ENCODE data around the gene NRGN.
A peak's percentile ranks its signal among the peaks of the same experiment; 100 is the strongest.

Gene NRGN

DNA sequence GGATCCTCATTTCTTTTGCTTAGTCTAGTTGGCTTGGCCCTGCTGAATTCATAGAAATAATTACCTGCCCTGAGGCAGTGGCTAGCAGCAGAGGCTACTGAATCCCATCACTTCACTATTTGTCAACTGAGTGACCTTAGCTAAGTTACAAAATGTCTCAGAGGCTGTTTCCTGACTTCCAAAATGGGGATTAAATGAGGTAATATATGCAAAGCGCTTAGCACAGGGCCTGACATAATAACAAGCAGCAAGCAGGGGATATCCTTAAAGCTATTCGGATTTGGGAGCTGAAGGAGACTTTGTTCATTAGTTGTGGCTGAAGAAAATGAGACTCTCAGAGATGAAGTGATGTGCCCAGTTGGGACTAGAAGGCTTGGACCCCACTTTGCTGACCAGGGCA lies 2.8 kb downstream of the NRGN start:
- no peak for DNase-seq

- DNase-seq = no peak
Measured at GRCh38 chr11:124743050-124743449, 3.3 kb downstream of the NRGN start.

DNA sequence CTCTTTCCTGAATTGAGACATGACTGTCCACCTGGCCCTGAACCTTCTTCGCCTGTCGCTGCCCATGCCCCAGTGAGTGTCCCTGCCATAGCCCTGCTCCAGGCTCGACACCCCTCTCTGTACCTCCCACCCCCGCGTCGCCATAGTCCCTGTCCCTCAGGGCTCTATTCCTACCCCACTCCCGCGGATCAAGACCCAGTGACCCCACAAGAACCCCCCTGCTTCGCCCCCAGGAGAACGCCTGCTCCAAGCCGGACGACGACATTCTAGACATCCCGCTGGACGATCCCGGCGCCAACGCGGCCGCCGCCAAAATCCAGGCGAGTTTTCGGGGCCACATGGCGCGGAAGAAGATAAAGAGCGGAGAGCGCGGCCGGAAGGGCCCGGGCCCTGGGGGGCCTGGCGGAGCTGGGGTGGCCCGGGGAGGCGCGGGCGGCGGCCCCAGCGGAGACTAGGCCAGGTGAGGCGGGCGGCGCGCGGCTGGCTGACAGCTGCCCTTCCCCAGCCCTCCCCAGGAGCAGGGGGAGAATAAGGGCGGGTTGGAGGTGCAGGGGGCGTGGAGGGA lies 5.6 kb downstream of the NRGN start:
- DNase-seq = no peak

GRCh38 chr11:124745835-124746620 lies 6.3 kb downstream of the NRGN start:
- no peak for DNase-seq

- DNase-seq = no peak
Measured at GRCh38 chr11:124746621-124747243, 7.0 kb downstream of the NRGN start.

DNA sequence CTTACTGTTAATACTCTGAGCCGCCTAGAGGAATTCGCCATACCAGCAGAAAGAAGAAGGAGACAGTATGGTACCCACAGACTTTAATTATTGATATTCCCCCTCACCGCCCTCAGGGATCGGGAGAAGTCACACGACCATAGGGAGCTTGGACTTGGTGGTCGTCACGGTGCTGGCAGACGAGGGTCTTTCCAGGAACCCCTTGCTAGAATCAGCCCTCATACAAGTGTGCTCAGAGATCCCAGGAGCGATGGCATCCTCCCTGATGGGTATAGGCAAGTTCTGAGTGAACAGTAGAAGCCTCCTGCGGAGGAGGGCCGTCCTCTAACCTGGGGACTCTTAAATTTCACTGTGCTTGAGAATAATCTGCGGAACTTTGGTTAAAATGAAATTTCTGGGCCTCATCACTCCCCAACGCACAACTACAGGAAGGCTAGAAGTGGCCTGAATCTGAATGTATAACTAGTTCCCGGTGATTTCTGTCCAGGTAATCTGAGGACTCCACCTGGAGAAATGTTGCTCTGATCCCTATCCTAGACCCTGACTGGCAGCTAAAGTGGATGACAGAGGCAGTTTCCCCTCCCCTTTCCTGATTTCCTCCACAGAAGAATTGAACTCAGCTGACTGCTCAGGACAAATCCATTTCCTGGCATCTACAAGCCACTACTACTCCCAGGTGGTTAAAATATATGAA lies 7.8 kb downstream of the NRGN start:
- no peak for DNase-seq

- DNase-seq = no peak
Measured at GRCh38 chr11:124748100-124748418, 8.3 kb downstream of the NRGN start.

- no peak for DNase-seq
Measured at GRCh38 chr11:124748481-124749343, 9.0 kb downstream of the NRGN start.

DNA sequence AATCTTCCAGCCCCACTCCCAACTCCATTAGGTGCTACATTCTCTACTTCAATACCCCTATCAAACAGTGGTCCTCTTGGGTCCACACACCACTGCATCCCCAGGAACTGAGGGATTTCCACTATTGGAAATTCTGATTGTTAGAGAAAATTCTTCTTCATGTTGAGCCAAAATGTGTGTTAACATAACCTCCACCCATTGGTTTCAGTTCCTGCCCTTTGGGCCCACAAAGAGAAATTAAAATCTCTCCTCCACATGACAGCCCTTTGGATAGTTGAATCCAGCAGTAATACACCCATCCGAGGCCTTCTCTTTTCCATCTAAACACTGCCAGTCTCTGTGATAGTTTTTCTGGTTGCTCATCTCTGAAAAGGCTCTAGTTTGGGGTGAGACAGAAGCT lies 10.2 kb downstream of the NRGN start:
- no peak for DNase-seq

GRCh38 chr11:124751391-124751740 lies 11.6 kb downstream of the NRGN start:
- no peak for DNase-seq

- no peak for DNase-seq
Measured at GRCh38 chr11:124751741-124752470, 12.2 kb downstream of the NRGN start, which contains the start of gene VSIG2. Gene VSIG2, minus strand, starts transcription at chr11:124752255. Its CDS starts 118 bp downstream, at chr11:124752137.

- DNase-seq = peak; percentile 18 to 44
Measured at GRCh38 chr11:124752471-124753102, 12.8 kb downstream of the NRGN start.

DNA sequence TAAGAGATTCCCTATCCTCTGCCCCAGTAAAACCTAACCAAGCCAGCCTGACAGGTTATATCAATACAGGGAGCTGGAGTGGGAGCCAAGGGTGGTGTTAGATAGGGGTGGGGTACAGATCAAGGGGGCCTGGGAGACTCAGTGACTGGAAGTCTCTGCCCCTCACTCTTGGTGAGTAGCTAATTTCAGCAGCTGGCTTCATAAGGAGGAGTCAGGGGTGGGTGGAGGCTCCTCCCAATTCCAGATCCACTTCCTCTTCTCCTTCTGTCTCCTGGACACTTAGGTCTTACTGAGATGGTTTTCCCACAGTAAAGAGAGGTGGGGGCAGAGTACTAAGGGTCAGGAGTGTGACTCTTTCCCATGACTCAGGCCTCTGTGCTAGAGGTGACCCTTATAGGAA lies 13.5 kb downstream of the NRGN start:
- no peak for DNase-seq

- DNase-seq = no peak
Measured at GRCh38 chr11:124753624-124754023, 13.9 kb downstream of the NRGN start.

DNA sequence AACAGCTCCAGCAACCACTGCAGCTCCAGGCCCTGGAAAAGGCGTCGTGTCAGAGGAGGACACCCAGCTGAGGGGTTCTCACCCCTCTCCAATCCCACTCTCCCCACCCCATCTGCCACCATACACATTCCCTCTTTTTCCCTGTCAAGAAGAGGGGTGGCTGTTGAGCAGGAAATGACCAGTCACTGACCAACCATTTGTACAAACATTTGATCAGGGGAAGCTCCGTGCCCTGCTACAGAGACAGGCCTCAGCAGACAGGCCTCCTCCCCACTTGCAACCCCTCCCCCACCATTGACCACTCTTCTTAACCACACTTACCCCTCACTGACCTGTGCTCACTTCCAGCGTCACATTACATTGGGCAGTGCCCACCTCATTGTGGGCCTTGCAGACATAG lies 14.6 kb downstream of the NRGN start:
- DNase-seq = no peak

- no peak for DNase-seq
Measured at GRCh38 chr11:124754710-124755109, 15.0 kb downstream of the NRGN start.

DNA sequence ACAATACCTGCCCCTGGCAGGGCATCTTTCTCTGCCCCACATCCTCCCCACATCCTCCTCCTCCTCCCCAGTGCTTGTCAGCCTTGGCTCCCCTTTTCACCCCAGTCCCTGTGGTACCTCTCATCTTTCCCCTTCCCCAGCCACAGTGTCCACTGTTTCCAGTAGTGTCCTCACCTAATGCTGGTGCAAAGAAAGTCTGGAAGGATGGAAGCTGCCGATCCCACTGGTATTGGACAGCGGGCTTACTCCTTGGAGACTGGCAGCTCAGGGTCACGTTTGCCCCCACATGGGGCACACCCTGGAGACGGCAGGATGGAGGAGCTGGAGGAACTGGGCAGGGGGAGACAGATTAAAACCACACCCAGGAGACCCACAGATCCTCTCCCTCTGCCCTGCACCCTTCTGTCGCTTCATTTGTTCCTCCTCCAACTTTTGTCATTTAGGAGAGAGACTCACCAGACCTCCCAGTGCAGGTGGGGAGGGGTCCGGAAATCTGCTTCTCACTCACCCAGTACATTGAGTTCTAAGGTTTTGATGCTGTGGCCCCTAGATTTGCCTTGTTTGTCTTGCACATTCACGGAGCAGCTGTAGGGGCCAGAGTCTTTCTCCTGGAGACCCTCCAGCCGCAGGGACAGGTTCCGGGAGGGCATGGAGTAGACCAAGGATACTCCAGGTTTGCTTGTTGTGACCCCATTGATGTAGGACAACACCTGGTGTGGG lies 16.5 kb downstream of the NRGN start:
- no peak for DNase-seq

- no peak for DNase-seq
Measured at GRCh38 chr11:124756753-124757227, 17.0 kb downstream of the NRGN start.

- DNase-seq = no peak
Measured at GRCh38 chr11:124757320-124757719, 17.6 kb downstream of the NRGN start.

DNA sequence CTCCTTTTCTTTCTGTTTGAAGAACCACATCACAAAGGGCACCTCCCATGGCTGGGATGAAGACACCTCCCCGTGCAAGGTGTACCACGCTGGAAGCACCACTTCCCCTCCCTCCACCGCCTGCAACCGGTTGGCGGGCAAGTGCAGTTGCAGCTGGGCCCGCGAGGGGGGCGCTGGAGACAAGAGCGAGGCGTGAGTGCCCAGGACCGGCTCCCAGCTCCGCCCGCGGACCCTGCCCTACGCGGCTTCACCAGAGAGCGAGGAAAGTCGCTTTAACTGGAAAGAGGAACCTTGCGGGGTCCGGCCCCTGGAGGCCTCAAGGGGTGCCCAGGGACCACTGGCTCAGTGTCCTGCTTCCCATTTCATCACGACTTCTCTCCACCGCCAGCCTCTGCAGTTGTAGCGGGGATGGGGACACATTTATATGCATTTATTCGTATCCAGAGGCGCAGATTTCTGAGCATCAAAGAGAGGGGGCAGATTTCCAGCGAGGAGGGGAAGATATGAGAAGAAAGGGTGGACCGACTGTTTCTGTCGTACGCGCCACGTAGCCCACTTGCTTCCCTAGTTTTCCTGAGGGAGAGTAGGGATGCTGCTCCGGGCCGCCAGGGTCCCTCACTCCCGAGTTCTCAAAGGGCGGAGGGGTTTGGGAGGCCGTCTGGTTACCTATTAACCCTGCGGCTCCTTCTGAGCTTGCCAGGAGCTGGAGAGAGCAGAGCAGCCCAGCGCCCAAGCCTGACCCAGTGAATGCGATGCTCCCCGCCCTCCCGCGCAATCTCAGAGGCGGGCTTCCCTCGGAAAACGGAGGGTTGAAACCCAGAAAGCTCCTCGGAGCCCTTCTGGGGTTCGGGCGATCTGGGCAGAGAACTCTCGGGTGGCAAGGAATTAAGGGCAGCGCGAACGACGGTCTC lies 18.9 kb downstream of the NRGN start:
- peak; percentile 70 to 82 for DNase-seq

Measured in NCI-H524 (cell line).